Gastrocnemius medialis (tissue), 4 donors: ENCODE data around the gene RACK1.

Experiments
- POLR2A ChIP-seq, 2 donors: fragments of 450-650 bp; IDR thresholded peaks; one replicate each; pipeline ENCODE4 v1.6.1; 2017; ENCODE audit warnings: antibody characterized with exemption in 2 of 2, mild to moderate bottlenecking in 2 of 2, moderate library complexity in 2 of 2
- TF ChIP-seq, protein P1 (sequence below), 5 experiments: fragments of 450-650 bp in 3 of 5; fragments of 200-600 bp in 2 of 5; sonication (generic) in 2 of 5; IDR thresholded peaks in 4 of 5; conservative IDR thresholded peaks in 1 of 5; 1 replicate in 4 of 5; 2 replicates in 1 of 5; pipeline ENCODE4 v1.5.1; 2016 to 2019; ENCODE audit warnings: antibody characterized with exemption in 5 of 5, mild to moderate bottlenecking in 3 of 5, moderate library complexity in 3 of 5

DNA sequence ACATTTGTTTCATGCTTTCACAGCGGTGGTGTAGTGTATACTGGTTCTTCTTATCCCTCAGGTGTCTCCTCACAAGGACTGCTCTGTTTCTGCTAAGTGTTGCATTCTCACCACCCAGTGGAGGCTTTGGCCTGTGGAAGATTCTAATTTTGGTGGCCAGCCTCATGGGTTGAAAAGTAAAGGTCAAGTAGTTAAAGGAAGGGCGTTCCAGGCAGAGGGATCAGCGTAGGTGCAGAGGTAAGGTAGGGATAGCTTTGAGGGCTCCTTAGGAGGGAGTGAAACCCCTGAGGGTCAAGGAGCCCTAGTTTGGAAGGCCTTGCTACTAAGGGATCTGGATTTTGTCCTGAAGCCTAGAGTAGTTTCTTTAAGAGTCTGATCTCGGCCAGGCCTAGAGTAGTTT lies 4.6 kb upstream of the RACK1 start:
- TF ChIP-seq, protein P1, sequence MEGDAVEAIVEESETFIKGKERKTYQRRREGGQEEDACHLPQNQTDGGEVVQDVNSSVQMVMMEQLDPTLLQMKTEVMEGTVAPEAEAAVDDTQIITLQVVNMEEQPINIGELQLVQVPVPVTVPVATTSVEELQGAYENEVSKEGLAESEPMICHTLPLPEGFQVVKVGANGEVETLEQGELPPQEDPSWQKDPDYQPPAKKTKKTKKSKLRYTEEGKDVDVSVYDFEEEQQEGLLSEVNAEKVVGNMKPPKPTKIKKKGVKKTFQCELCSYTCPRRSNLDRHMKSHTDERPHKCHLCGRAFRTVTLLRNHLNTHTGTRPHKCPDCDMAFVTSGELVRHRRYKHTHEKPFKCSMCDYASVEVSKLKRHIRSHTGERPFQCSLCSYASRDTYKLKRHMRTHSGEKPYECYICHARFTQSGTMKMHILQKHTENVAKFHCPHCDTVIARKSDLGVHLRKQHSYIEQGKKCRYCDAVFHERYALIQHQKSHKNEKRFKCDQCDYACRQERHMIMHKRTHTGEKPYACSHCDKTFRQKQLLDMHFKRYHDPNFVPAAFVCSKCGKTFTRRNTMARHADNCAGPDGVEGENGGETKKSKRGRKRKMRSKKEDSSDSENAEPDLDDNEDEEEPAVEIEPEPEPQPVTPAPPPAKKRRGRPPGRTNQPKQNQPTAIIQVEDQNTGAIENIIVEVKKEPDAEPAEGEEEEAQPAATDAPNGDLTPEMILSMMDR (IDR thresholded peaks at IDR 0.05 in 4 of 5, conservative IDR thresholded peaks at IDR 0.05 in 1 of 5) = no peak
- TF ChIP-seq POLR2A (IDR thresholded peaks at IDR 0.05) = no peak
